OCI-LY1 (cell line): ENCODE measurements around the gene OR2C1.
A peak's percentile ranks its signal among the peaks of the same experiment; 100 is the strongest.

ENCODE experiments used
- EZH2 ChIP-seq: fragments of 200-600 bp; sonication (generic), shearing (Covaris generic); IDR thresholded peaks from 2 replicates; pipeline ENCODE4 v1.8.0; 2017; ENCODE audit warnings: borderline replicate concordance, mixed run types, mild to moderate bottlenecking, antibody characterized with exemption, low read length, moderate library complexity, mixed read lengths
- TF ChIP-seq, protein P1 (sequence below): fragments of 200-600 bp; sonication (generic), shearing (Covaris generic); IDR thresholded peaks from 2 replicates; pipeline ENCODE4 v1.5.1; 2017; ENCODE audit warnings: mild to moderate bottlenecking, antibody characterized with exemption, low read length, moderate library complexity, mixed read lengths

DNA sequence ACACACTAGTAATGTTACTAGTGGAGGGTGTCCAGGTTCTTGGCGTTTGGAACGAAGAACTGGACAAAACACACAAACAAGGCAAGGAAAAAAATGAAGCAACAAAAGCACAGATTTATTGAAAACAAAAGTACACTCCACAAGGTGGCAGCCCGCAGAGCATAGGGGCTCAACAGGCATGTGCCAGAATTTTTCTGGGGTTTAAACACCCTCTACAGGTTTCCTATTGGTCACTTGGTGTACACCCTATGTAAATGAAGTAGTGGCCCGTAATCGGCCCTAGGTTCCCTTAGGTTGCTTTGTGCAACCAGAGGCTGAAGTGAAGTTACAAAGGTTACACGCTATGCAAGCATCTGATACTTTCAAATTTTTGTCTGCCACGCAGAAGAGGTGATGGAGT, 8.1 kb downstream of the OR2C1 start:
- TF ChIP-seq, protein P1, sequence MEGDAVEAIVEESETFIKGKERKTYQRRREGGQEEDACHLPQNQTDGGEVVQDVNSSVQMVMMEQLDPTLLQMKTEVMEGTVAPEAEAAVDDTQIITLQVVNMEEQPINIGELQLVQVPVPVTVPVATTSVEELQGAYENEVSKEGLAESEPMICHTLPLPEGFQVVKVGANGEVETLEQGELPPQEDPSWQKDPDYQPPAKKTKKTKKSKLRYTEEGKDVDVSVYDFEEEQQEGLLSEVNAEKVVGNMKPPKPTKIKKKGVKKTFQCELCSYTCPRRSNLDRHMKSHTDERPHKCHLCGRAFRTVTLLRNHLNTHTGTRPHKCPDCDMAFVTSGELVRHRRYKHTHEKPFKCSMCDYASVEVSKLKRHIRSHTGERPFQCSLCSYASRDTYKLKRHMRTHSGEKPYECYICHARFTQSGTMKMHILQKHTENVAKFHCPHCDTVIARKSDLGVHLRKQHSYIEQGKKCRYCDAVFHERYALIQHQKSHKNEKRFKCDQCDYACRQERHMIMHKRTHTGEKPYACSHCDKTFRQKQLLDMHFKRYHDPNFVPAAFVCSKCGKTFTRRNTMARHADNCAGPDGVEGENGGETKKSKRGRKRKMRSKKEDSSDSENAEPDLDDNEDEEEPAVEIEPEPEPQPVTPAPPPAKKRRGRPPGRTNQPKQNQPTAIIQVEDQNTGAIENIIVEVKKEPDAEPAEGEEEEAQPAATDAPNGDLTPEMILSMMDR, result peak; percentile 20; the same call in 1 of the 2 replicates
- TF ChIP-seq EZH2, result no peak
